Kidney tubule cell (primary cell): ENCODE results near the gene ITGB6.
"Not testable (repeated sequence)": the region's sequence is repeated elsewhere in the genome, so short reads cannot be mapped to it uniquely, and the experiment has no call there.

ENCODE experiments used
- DNase-seq: peaks from one replicate; pipeline ENCODE4 v3.0.0-alpha.2; 2018; ENCODE audit warnings: low spot score

ITGB6 gene

DNA sequence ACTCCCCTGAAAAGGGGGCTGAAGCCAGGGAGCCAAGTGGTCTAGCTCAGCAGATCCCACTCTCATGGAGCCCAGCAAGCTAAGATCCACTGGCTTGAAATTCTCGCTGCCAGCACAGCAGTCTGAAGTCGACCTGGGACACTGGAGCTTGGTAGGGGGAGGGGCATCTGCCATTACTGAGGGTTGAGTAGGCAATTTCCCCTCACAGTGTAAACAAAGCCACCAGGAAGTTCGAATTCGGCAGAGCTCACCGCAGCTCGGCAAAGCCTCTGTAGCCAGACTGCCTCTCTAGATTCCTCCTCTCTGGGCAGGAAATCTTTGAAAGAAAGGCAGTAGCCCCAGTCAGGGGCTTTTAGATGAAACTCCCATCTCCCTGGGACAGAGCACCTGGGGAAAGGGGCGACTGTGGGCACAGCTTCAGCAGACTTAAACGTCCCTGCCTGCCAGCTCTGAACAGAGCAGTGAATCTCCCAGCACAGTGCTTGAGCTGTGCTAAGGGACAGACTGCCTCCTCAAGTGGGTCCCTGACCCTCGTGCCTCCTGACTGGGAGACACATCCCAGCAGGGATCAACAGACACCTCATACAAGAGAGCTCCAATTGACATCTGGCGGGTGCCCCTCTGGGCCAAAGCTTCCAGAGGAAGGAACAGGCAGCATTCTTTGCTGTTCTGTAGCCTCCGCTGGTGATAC, 18.8 kb downstream of the ITGB6 start:
- peak; percentile 88 for DNase-seq

- DNase-seq: peak; percentile 31
Observed at GRCh38 chr2:160180690-160181089, 19.4 kb downstream of the ITGB6 start.

- DNase-seq: no peak
Observed at GRCh38 chr2:160180172-160180571, 19.9 kb downstream of the ITGB6 start.

- DNase-seq: no peak
Observed at GRCh38 chr2:160175169-160176134, 24.6 kb downstream of the ITGB6 start.

DNA sequence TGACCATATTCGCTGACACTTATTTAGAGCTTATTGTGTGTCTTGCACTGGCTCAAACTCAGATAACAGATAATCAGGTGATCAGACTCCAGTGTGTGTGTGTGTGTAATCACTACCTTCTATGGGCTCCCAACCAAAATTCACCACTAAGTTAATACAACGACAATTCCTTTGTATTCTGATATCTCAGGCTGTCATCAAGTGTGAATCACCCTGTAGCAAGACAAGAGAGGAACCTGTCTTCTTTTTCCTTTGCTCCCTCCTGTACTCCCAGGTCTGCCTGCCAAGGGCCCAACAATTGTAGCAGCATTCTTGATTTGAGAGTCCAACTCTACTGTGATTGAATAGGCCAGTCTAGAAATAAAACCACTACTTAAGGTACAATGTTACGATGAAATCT, 25.8 kb downstream of the ITGB6 start:
- DNase-seq: no peak

DNA sequence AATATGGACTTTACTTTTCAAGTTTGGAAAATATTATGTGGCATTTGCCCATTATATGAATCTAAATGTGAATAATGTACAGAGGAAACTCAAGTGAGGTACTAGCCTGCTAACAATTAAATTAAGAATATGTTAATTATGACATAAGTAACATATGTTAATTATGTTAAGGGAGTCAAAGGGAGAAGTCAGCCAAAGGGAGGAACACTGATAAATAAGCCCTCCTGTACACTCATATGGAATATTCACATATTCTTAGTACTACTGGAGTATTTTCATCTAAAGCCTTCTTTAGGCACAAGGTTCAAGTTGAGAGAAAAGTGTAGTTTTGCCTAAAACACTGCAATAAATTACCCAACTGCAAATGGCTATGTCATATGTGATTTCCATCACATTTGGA, 30.1 kb downstream of the ITGB6 start:
- no peak for DNase-seq

DNA sequence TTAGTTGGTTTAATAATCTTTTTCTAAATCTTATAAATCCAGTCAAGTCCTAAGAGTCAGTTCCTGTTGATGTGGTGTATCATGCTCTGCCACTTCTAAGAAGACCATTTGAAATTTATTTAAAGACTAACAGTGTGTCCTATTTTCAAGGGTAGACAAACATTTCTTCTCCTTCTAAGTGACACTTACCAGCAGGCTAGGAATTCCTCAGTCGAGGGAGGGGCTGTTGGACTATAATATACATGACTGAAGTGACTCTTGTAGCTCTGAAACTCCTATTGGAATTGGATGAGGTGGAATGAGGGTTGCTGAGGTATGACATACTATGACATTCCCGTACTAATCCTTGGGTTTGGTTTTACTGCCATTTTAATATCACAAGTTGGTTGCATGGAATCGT, 30.6 kb downstream of the ITGB6 start:
- peak; percentile 35 for DNase-seq

DNA sequence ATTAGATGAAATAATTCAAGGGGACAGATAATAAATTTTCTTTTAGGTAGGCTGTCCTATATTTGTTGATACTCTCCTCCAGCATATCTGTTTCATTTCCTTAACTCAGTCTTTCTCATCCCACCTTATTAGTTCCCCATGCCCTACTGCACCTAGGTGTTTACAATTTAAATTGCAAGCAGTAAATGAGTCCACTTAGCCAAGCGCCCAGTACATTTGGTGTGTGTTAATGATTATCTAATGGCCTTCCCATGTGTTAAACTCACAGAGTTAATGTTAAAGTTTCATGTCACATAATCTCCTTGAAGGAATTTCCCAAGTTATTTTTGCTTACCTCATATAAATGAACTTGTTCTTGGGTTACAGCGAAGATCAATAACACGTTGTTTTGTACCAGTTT, 31.2 kb downstream of the ITGB6 start:
- DNase-seq: peak; percentile 27

DNA sequence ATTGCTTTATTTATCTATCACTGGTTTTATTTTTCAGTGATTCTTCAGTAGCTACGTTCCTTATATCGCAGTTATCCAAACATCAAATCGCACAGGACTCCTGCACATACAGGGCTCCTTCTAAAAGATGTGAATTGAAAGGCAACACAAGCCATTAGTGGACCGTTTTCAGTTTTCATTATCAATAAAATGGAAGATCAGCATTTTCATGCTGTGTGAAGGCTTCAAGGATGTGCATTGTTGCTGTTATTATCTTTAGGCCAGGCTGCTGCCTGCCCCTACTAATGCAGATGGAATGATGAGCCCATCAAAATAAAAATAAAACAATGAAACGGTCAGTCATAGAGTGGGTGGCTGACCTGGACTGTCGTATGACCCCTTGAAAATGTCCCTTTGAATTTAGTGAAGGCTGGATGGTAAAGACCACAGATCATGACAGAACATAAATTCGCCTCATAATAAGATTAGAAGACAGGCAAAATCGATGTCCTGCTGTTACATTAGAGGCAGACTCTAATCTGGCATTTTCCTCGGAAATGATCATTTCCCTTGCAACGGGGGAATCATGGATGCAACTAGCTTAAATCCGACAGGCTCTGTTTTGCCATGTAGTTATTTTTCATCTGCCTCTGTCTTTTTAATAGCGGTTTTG, 32.9 kb downstream of the ITGB6 start:
- DNase-seq: no peak

- DNase-seq: no peak
Observed at GRCh38 chr2:160165996-160166395, 34.1 kb downstream of the ITGB6 start.

DNA sequence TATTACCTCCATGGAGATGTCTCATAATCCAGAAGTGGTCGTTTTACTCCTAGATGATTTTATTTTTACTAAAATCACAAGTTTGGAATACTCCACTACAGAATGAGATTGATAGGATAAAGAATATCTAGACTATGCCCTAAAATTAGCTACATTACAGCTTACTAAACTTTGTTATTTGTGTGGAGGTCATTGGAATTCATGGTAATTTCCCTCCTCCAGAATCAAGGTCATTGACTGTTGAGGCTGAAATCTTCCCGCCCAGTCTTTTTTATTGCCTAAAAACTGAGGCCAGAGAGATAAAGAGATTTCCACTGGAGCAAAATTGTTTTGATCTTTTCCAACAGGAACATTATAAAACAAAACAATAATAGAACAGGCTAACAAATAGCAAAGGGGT, 35.0 kb downstream of the ITGB6 start:
- DNase-seq: no peak

DNA sequence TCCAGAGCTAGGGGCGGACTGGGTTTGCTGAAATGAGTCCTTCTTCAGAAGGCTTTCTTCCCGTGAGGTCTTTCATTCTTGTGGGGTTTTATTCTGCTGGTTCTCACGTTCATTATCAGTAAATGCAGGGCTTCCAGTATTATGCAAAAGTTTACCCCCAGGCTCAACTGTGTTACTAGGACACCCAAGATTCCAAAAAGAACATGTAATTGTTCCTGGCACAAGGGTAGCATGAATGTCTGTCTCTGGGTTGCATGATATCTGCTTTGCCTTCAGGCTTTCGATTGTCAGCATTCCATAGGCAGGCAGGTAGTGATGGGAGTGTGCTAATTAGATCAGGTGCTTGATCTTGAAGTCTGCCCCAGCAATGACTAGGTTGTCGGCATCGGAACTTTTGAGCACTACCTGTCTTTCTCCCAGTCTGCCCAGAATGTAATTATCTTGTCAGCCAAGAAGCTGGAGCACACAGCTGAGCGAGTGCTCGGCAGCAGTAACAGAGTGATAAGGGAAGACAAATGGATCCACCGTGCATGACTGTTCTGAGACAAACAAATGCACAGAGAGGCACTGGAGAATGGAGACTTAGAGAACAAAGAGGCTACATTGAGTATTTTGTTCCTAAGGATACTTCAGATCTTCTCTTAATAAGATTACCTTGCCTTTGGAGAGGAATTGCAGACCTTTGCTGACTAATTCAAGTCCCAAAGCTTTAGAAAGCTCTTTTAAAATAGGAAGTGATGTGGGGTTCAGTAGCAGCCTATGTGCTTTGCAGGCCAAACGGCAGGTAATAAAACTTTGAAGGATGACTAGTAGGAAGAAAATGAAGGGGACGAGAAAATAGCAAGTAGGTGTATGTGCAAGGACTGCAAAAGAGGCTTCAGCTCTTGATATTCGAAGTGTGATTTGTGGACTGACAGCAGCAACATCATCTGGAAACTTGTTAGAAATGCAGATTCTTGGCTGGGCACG, 41.9 kb downstream of the ITGB6 start:
- peak; percentile 26 for DNase-seq

- DNase-seq: peak; percentile 89
Observed at GRCh38 chr2:160156665-160157064, 43.4 kb downstream of the ITGB6 start.

DNA sequence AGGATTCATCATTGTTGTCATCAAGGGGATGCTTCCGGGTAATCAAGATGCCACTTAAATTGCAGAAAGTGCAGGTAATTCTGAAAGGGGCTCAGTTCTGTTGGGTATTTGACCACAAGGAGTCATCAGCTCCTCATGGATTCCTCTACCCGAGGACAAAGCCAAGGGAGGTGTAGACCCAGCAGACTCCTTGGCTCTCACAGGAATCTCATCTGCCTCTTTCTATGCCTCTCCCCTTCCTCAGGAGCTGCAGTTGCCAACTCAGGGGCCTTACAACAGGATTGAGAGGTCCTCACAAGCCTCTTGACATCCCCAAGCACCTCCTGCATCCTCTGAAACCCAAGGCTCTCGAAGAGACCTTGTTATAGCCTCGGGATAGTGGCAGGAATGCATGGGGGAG, 44.0 kb downstream of the ITGB6 start:
- DNase-seq: peak; percentile 34

GRCh38 chr2:160148419-160148818, 51.7 kb downstream of the ITGB6 start:
- DNase-seq: not testable (repeated sequence)

DNA sequence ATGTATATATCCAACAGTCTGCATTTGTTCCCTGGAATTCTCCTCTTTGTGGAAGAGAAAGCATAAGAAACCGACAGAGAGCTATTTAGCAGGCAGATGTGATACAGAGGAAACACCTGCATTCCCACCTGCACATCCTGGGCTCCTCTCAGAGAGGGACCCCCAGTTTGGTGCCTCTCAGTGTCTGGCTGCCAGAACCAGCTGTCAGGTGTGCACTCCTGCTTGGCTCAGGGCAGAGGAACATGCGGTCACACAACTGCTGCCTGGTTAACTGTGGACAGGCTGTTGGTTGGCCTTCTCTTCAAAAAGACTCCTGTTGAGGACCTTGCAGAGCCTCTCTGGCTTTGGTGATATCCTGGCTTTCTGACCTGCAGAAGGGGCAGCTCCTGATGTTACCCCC, 54.6 kb downstream of the ITGB6 start:
- no peak for DNase-seq

DNA sequence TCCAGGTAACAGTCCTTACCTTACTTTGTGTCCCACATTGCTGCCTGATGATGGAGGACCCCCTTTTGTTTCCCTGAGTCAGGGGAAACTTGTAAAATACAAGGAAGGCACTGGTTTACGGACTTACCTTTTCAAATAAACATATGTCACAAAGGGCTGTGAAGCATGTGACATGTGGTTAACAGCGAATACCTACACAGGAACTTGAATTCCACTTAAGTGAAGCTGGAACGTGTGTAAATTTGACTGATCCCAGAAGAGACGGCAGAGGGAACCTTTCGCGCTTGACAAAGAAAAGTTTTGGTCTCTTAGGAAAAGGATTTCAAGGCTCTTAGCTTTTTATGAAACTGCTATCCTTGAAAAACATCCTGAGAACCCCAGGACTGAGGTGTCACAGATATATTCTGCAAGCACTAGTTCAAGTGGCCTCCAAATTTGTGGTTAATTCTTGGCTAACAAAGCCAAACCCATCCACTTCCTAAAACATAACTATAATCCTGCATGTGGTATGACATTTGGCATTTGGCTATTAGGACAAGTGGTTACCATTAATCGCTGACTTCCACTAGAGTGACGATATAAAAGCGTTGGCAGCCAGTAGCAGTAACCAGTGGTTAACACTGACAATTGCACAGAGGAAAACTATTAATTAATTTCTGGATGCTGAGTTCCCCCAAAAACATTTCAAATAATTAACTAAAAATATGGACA, 55.6 kb downstream of the ITGB6 start:
- peak; percentile 14 for DNase-seq

- DNase-seq: peak; percentile 66
Observed at GRCh38 chr2:160142472-160142871, 57.6 kb downstream of the ITGB6 start.

DNA sequence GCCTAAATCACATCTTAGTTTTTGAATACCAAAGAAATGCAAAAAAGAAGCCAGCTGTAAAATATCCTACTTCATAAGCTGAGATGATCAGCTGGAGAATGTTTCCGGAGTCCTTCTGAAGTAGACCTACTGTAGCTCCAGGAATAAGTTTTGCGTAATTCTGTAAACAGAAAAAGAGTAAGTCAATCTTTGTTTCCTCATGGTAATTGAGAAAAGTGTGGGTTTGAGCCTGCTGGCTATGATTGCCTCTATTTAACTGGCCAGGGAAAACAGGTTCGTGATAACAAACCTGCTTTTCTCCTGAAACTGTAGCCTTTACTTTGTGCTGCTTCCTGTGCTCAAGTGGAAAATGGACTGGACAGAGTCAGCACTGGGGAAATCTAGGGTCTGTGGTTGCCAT, 58.2 kb downstream of the ITGB6 start:
- no peak for DNase-seq

DNA sequence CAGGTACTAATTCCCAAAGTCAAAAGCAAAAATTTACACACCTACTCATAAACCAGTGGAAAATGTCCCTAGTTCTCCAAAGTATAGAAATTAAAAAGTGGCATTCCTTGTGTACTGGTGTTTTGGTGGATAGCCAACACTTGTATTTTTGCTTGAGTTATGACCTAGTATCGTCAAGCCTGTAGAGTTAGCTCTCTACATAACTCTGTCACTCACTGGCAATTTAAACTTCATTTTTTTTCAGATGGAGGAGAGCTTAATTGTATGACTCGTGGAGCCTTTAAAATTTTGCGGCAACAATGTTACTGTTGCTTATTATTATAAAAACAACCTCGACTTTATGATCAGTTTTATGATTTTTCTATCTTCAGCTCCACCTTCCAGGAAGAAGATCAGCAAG, 58.7 kb downstream of the ITGB6 start:
- DNase-seq: no peak

- no peak for DNase-seq
Observed at GRCh38 chr2:160140471-160140870, 59.6 kb downstream of the ITGB6 start.
